HG02571 (cell line): ENCODE results near the gene LIMCH1.
"Not testable (repeated sequence)": the region's sequence is repeated elsewhere in the genome, so short reads cannot be mapped to it uniquely, and the experiment has no call there.

Experiments
- ATAC-seq: cut with Tn5 transposase; IDR thresholded peaks from one replicate; pipeline ENCODE4 v1.9.1; 2021; ENCODE audit warnings: mild to moderate bottlenecking, moderate library complexity; ENCODE audit not compliant: unreplicated experiment

The LIMCH1 gene

DNA sequence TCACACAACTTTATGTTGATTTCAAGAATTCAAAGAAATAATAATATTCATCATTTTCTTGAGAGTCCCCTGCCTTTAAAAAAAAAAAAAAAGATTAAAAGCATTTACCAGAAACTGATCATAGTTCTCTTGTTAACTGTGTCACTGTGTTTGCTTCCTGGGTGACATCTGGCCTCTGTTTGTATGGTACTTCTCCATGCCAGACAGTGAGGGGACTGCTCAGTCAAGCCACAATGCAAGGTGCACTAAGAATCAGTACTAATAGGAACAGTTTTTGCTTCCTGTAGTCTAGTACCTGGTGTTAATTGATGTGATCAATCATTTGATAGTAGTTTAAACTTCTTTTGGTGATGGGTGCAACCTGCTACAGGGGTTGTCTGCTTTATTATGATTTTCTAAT is 133.0 kb downstream of the LIMCH1 start:
- ATAC-seq, result no peak

DNA sequence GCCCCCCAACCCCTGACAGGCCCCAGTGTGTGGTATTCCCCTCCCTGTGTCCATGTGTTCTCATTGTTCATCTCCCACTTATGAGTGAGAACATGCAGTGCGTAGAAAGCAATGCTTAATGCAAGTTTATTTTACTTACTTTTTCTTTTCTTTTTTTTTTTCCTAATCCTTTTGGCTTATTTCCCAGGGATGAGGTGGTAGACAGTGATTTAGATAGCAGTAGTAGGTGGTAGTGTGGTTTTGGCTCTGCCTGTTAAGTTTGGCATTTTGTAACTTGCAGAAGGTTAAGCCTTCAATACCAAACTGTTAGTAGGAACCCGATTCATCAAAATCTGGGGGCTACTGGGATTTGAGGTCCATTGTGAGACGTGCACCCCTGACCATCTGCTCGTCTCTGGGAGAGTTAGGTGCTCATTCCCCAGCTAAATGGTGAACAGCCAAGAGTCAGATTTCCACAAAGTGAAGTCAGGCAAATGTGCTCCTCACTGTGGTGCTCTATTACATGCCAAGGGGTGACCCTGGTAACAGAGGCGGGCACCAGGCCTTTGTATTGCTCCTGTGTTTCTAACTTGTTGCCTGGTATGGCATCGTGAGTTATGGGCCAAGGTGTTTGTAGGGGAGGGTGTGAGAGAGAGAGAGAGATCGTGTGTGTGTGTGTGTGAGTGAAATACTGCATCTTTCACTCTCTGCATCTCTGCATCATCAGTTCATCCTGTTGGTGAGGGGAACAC is 140.3 kb downstream of the LIMCH1 start:
- ATAC-seq, result no peak

DNA sequence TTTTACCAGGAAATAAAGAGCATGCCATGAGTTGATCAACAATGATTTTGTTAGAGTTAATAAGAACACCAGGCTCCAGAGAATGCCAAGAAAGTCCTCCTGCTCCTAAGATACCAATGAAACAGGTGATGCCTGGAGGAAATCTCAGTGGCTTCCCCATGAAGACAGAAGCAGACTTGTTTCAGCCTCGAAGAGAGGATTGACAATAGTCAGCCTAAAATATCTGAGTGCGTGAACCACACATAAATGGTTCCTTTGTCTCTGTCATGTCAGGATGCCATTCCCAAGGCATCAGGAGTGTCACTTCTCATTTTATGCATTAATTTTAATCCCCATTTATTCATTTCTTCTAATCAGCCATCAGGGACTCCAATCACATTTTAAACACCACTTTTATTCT is 141.0 kb downstream of the LIMCH1 start:
- no peak for ATAC-seq

DNA sequence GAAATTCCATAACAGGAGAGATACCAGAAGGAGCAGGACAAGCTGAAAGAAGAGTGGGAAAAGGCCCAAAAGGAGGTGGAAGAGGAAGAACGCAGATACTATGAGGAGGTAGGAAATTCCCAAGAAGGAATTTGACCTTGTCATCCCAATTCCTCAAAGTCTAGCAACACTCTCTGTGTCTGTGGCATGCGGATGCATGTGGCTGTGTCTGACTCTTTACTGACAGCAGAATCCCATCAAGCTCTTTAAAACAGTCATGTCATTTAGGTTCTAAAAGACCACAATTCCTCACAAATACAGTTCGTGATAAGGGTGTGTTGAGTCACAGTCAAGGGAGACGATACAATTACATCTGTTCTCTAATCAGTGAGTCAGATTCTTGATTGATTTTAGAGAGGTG is 142.0 kb downstream of the LIMCH1 start:
- no peak for ATAC-seq

DNA sequence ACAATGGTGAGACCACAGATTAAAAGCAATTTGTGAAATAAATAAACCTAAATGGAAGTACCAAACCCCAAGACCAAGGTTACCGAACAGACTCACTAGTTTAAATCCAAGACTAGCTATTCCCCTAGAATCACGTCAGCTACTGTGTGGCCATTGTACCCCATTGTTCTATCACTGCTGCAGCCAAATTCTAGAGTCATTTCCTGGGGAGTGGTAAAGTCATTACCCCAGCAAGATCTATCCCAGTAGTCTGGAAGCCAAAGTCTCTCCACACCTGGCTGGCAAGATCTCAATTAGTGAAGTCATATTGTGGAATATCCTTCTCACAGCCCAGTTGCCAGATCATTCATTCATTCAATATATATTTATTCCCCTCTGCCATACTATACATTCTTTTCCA is 143.1 kb downstream of the LIMCH1 start:
- no peak for ATAC-seq

DNA sequence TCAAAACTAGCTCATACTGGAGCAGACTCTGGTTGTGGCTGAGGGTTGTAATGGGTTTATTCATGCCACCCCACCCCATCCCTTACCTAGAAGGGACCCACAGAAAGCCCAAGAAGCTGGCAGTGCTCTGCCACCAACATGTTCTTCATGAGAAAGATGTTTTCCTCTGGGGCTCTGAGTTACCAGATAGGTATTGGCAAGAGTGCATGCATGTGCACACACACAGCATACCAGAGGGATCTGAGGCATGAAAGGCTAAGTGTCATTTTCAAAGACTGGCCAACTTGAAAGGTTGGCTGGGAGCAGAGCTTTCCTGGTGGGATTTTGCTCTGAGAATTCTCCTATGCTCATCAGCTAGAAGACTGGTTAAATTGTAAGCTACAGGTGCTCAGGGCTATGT is 145.4 kb downstream of the LIMCH1 start:
- ATAC-seq, result no peak

DNA sequence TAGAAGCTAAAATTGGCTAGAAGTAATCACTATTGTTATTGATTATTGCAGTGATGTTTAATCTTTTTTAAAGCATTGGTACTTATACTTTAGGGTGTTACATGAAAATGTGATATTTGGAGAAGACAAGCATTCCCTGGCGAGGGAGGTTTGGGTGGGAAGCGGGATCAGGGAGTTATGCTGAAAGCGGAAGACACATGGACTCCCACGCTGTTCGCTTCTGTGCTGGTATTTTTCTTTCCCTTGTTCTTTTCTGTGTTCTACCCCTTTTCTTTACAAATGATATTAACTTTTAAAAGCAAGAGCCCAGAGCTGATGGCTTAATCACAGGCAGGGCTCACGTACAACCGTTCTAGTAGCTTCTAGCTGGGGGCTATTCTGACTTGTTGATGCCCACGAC is 148.9 kb downstream of the LIMCH1 start:
- ATAC-seq, result no peak

DNA sequence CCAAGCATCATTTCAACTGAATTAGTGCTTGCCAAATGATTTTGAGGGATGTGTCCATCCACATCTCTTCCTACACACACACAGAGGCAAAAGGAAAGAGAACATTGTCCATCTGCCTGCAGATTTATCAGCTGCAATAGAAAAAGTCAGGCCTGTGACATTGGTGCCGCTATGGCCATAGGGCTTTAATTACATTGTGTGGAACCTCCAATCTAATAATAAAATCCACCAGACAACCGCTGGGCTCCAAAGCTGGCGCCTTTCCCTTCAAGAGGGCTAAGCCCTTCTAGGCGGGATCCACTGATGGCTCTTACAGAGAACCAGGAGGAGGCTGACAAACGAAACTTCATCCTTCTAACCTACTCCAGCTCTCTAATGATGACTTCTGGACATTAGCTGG is 150.0 kb downstream of the LIMCH1 start:
- ATAC-seq, result no peak

DNA sequence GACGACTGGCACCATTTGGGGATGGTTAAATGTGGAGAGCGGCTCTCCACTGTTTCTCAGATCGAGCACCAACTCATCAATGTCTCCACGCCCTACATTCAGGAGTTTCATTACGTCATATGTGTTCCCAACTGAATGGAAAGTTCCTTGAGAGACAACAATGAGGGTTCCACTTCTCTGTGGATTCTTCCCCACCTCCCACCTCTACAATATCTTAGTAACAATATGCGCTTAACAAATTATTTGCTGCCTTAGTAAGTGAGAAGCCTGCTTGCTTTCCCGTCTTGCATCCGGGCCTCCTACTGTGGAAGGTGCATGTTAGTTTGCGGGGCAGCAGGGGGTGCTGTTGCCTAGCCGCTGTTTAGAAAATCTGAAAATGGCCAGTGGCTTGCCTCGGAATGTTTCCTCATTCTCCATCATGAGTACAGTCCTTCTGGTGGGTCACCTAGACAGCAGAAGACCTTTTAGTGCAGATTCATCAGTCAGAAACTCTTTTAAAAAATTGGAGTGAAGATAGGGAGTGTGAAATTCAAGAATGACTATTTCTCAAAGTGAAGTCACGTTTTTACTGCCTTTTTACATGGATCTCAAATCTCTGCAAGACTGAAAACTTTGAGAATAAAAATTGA is 154.9 kb downstream of the LIMCH1 start:
- peak; percentile 77 for ATAC-seq

DNA sequence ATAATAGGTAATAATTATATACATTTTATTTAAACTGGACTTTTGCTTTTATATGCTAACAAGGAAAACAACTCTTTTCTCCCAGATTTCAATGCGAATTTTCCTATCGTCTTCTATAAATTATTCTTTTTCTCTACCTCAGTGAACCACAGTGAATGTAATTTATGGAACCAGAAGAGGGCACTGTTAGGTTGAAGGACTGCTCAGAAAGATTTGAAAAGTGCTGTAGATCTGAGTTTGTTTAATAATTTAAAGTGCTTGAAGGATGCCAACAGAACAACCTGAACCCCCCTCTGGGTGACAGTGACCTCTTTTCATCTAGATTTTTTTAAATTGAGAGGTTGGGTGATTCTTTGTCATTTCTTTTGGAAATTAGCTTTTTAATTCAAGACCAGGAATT is 155.7 kb downstream of the LIMCH1 start:
- no peak for ATAC-seq

DNA sequence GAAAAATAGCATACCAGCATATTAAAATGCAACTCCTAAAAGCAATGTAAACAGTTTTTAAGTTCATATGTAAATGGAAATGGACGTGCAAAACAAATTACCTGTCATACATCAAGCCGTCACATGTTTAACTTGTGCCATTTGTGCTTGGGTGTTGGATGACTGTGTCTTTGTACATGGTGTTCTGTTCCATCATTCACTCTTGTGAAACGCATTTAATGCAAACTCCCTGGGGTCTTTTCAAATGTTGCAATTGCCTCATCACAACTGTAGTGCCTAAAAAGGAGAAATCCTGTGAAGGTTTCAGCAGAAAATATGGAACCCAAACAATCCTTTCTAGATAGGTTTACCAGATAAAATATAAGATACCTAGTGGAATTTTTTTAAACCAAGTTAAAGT is 158.2 kb downstream of the LIMCH1 start:
- ATAC-seq, result no peak

DNA sequence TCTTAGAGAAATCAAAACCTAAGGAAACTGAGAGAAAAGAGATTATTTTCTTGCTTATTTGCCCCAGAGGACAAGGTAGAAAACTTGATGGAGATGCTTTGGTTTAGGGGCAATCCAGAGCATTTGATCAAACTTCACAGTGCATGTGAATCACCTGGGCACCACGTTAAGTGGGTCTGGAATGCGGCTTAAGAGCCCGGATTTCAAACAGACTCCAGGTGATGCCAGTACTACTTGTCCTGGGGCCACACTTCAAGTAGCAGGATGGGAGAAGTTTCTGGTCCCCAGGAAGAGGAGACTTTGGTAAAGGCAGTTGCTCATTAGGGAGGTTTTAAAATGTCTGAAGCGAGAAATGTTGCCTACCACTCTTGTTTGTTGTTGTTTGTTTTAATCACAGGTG is 158.8 kb downstream of the LIMCH1 start:
- ATAC-seq, result no peak

DNA sequence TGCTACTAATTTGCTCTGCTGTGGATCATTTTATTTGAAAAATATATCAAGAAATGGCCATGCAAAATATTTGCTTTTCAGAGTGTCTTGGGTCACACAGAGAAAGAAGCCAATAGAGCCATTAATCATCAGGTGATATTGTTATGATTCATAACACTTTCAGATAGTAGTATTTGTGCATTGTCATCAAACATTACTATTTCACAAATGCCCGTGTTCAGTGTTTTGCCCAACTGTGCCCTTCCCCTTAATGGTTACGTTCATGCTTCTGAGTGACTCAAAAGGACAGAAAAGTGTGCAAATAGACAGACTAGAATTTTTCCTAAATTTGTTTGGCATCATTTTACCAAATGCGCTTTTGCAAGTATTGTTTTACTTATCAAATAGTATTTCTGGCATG is 164.0 kb downstream of the LIMCH1 start:
- no peak for ATAC-seq

DNA sequence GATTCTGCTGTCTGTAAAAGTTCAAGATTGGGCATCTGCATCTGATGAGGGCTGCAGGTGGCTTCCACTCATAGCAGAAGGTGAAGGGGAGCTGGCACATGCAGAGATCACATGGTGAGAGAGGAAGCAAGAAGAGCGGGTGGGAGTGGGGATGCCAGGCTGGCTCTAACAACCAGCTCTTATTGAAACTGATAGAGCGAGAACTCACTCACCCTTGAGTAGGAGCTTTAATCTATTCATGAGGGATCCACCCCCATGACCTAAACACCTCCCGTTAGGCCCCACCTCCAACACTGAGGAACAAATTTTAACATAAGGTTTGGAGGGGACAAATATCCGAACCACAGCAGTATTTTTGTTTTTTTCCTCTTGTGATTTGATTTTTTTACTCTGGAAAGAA is 164.8 kb downstream of the LIMCH1 start:
- no peak for ATAC-seq

DNA sequence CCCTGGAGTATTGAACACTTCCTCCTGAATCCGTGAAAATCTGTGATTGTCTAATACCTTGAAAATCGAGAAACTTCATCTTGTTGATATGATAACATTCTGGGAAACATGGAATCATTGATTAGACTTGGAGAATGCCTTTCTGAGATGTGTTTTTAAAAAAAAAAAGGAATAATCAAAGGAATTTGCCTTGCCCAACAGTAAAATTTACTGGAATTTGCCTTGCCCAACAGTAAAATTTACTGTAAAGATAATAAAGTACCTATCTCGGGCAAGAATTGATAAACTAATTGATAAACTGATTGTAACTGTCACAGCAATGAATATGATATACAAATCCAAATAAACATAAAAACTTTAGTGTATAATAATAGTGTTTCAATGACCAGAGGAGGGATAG is 165.8 kb downstream of the LIMCH1 start:
- ATAC-seq, result no peak

DNA sequence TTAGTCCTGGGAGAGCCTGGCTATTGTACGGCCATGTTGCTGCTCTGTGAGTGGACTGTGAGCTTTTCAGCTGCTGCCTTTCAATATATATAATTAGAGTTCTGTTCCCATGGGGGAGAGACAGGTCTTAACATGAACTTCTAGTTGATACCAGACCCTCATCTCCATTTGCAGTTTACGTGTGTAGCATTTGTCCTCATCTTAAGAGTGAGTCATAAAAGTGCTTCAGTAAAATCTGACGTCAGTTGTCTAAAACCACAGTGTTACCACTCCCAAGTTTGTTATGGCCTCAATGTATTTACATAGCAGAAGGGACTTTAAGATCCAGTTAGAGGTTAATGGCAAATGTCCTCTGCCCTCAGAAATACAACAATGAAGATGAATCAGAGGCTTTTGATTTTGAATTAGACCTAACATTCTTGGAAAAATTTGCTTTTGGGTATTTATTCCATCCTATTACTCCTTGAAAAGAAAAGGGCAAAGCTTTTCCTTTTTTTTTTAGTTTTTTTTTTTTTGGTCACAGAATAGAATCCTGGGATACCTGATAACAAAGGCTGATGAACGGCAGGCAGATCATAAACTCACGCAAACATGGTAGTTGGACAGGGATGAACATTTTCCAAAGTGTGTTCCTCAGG is 172.0 kb downstream of the LIMCH1 start:
- ATAC-seq, result no peak

DNA sequence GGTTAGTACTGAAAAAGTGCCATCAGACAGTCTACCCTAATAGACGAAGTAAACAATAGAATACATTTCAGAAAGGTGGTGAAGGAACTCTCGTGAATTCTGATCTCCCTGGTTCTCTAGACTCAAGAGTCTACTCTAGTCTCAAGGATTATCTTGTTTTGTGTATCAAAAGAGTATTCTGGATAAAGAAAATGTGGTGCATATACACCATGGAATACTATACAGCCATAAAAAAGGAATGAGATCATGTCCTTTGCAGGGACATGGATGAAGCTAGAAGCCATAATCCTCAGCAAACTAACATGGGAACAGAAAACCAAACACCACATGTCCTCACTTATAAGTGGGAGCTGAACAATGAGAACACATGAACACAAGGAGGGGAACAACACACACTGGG is 173.7 kb downstream of the LIMCH1 start:
- ATAC-seq, result not testable (repeated sequence)

DNA sequence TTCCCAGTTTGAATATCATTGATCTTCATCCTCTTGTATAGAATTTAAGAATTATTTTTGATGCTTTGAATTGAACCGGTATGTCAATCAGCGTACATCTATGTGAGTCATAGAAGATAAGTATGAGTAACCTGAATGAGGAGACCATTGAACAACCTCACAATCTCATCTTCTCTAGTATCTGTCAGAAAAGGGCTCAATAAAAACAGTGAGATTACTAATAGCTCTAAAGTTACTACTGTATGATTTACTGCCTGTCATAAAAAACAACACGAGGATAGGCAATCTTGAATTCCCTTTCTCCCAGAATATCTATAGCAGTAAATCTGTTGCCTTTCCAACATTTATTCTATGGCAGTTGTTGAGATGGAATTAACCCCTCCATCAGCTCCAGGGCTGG is 174.5 kb downstream of the LIMCH1 start:
- no peak for ATAC-seq

DNA sequence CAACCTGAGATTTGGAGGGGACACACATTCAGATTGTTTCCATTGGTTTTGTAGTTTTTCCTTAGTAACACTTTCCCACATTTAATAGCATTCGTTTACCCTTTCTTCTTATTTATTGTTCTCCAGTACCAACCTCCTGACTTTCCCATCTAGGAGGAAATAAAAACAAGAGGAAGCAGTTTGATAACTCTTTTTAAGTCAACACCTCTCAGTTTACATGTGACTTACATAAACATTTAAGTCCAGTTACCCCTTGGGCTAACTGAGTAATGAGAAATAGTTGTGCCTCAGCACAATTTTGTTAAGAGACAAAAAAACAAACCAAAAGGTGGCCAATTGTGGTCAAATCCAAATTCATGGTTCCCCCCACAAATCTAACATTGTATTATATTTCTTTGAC is 175.8 kb downstream of the LIMCH1 start:
- ATAC-seq, result no peak

DNA sequence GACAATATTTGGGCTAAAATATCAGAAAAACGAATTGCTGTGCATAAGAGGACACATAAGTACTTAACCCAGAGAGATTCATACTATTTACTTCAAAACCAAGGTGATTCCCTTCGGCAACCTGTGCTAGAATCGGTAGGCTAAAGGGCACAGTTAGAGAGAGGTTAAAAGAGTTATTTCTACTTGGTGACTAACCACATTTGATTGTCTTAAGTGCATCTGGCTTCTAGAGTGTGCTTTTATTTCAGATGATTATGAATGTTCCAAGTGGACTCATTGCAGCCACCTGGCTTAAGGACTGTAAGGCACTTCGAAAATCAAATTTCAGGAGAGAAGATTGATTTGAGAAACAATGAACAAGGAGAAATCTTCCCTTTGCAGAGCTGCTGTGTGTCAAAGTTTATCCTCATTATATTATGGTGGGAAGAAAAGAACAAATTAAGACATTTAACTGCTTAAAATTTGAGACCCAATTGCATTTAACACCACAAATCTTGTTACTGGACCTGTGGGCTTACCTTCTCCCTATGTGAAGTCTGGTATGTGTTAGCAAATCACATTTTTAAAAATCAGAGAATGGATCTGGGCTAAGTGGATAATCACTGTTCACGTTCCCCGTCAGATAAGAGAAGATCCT is 176.5 kb downstream of the LIMCH1 start:
- no peak for ATAC-seq

DNA sequence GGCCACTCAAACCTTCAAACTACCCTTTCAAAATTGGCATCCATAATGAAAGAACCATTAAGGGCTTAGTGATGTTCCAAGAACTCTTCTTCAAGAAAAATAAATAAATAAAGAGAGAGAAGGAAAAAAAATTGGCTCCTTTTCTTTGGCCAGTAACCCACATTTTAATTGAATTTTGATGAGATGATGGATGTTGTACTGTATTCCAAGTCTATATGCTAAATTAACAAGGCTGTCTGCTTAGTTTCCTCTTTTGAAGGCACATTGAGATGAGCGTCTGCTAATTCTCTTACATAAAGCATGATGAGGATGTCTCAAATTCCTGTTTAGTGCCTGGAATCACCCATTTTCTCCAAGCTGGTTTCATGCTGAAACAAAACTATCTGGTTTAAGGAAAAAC is 177.2 kb downstream of the LIMCH1 start:
- ATAC-seq, result no peak

DNA sequence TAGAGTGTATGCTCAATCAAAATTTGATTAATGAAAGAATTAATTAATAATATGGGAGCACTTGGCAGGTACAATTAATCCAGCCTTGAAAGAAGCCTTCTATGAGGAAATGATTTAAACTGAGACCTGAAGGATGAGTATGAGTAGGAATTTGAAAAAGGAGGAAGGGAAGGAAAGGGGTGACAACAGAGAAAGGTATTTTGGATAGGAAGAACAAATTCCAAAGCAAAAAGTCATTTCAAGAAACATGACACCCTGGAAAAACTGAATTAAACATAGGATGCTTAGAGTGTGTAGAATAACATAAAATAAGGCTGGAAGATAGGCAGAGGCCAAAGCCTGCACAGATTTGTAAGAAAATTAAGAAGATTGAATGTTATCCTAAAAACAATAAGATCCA is 180.9 kb downstream of the LIMCH1 start:
- ATAC-seq, result no peak
